IMR-90 (cell line): ENCODE data around the gene TBCD.

Experiments used
- BHLHE40 ChIP-seq: fragments of 150-350 bp; IDR thresholded peaks from 2 replicates; pipeline ENCODE4 v1.6.1; 2016; ENCODE audit warnings: mild to moderate bottlenecking, low read depth, low read length
- MAFK ChIP-seq: IDR thresholded peaks from 2 replicates; pipeline ENCODE4 v1.6.1; 2012; ENCODE audit warnings: low read depth, low read length, improper control_type of control experiment
- NFE2L2 ChIP-seq: fragments of 150-350 bp; IDR thresholded peaks from 2 replicates; pipeline ENCODE4 v1.6.1; 2016; ENCODE audit warnings: low read depth, mild to moderate bottlenecking, low read length
- SMC3 ChIP-seq: fragments of 150-350 bp; IDR thresholded peaks from 2 replicates; pipeline ENCODE4 v1.6.1; 2016; ENCODE audit warnings: low read depth, mild to moderate bottlenecking, antibody characterized with exemption, low read length, moderate library complexity
- TF ChIP-seq, protein P1 (sequence below): conservative IDR thresholded peaks from 2 replicates; pipeline ENCODE4 v1.5.1; 2012; ENCODE audit warnings: mild to moderate bottlenecking, low read depth, low read length, improper control_type of control experiment
- TF ChIP-seq, protein P2 (sequence below): fragments of 150-350 bp; IDR thresholded peaks from 2 replicates; pipeline ENCODE4 v1.6.1; 2016; ENCODE audit warnings: low read depth, mild to moderate bottlenecking, low read length, moderate library complexity, borderline replicate concordance
- TF ChIP-seq, protein P3 (sequence below): fragments of 150-350 bp; IDR thresholded peaks from 2 replicates; pipeline ENCODE4 v1.6.1; 2017; ENCODE audit warnings: mild to moderate bottlenecking, antibody characterized with exemption, low read length, low read depth

DNA sequence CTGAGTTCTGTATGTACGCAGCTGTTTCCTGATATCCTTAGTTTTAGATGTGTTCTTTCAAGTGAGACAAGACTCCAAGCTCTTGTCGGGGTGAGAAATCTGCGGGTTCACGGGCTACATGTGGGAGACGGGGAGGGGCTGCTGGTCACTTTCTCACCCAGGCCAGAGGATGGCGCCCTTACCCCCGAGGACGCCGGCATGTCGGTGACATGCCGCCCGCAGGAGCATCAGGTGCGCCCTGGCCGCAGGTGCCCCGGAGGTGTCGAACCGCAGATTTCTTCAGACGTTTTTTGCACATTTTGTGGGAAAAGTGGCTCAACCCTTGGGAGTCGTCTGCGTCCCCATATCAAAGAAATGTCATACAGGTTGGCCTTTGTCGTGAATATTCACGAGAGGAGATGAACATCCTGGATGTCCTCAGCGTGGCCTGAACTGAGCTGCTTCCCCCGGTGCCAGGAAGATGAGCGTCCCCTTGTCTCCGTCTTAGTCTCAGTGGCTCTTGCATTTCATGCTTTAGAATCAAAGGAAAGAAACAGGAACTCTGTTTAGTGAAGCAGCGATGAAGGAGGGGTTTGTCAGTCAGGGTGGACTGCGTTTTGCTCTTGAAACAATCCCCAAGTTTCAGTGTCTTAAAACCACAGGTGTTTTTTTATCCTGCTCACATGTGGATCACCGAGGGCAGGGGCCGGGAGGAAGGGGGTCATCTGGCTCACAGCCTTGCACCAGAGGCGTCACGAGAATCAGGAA lies 163.3 kb downstream of the TBCD start:
- TF ChIP-seq BHLHE40: no peak
- TF ChIP-seq NFE2L2: no peak
- no peak for TF ChIP-seq MAFK
- TF ChIP-seq, protein P1, sequence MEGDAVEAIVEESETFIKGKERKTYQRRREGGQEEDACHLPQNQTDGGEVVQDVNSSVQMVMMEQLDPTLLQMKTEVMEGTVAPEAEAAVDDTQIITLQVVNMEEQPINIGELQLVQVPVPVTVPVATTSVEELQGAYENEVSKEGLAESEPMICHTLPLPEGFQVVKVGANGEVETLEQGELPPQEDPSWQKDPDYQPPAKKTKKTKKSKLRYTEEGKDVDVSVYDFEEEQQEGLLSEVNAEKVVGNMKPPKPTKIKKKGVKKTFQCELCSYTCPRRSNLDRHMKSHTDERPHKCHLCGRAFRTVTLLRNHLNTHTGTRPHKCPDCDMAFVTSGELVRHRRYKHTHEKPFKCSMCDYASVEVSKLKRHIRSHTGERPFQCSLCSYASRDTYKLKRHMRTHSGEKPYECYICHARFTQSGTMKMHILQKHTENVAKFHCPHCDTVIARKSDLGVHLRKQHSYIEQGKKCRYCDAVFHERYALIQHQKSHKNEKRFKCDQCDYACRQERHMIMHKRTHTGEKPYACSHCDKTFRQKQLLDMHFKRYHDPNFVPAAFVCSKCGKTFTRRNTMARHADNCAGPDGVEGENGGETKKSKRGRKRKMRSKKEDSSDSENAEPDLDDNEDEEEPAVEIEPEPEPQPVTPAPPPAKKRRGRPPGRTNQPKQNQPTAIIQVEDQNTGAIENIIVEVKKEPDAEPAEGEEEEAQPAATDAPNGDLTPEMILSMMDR: peak; percentile 11; the same call in 1 of the 2 replicates
- TF ChIP-seq, protein P2, sequence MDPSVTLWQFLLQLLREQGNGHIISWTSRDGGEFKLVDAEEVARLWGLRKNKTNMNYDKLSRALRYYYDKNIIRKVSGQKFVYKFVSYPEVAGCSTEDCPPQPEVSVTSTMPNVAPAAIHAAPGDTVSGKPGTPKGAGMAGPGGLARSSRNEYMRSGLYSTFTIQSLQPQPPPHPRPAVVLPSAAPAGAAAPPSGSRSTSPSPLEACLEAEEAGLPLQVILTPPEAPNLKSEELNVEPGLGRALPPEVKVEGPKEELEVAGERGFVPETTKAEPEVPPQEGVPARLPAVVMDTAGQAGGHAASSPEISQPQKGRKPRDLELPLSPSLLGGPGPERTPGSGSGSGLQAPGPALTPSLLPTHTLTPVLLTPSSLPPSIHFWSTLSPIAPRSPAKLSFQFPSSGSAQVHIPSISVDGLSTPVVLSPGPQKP: no peak
- TF ChIP-seq SMC3: peak; percentile 20; the same call in 1 of the 2 replicates
- TF ChIP-seq, protein P3, sequence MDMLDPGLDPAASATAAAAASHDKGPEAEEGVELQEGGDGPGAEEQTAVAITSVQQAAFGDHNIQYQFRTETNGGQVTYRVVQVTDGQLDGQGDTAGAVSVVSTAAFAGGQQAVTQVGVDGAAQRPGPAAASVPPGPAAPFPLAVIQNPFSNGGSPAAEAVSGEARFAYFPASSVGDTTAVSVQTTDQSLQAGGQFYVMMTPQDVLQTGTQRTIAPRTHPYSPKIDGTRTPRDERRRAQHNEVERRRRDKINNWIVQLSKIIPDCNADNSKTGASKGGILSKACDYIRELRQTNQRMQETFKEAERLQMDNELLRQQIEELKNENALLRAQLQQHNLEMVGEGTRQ: no peak
